ENCODE results near the gene CFAP53. TPM values are rescaled to one million over a fixed set of nuclear protein-coding genes. Genes with fewer than 3 reads are reported as not detected.

CFAP53 gene
- total and polyA plus RNA-seq, 2 donors (not counting 3 experiments of a cell fraction or from before 2014, with no cell fraction given): 0.12 to 0.18 TPM

- intact Hi-C loops (cut with micrococcal nuclease): no loop called here
- BruUV-seq (replicated peaks): no TSS peak
- H3K27me3 ChIP-seq (ENCODE audit: control insufficient read depth in 2 of 2, insufficient read depth in 2 of 2, low read length in 2 of 2): no peaks in the 10 kb centered on the region
- H3K4me1 ChIP-seq (ENCODE audit: control insufficient read depth, extremely low read depth, insufficient read depth, low read length): peaks cover 13% of the 10 kb centered on the region
- TF ChIP-seq POLR2AphosphoS5 (IDR thresholded peaks at IDR 0.05; ENCODE audit: insufficient read depth, low read depth, low read length) (no peak), MAX (IDR thresholded peaks at IDR 0.05; ENCODE audit: insufficient read depth, insufficient read length) (no peak), FOS (IDR thresholded peaks at IDR 0.05; ENCODE audit: borderline replicate concordance, insufficient read depth, low read length) (no peak), GATA2 (IDR thresholded peaks at IDR 0.05; ENCODE audit: insufficient read depth, insufficient read length, low read depth, low read length) (no peak), JUN (IDR thresholded peaks at IDR 0.05; ENCODE audit: borderline replicate concordance, insufficient read depth, insufficient read length, low read depth) (no peak), POLR2A (IDR thresholded peaks at IDR 0.05; ENCODE audit: low read depth, low read length) (no peak), EZH2 (IDR thresholded peaks at IDR 0.05; ENCODE audit: borderline replicate concordance, low read depth, low read length, severe bottlenecking) (no peak), MYC (IDR thresholded peaks at IDR 0.05; ENCODE audit: low read depth, low read length) (no peak), CTCF (IDR thresholded peaks at IDR 0.05; ENCODE audit: extremely low read depth in 1 of 2, insufficient read depth in 1 of 2, low read depth in 1 of 2, low read length in 2 of 2) (no peak)
- peaks cover 27 to 57% of the 10 kb centered on the region in 2 experiments for H3K36me3 ChIP-seq (ENCODE audit: control insufficient read depth in 2 of 2, extremely low read depth in 1 of 2, insufficient read depth in 2 of 2, low read length in 2 of 2)
- H3K9me3 ChIP-seq (replicated peaks; ENCODE audit: control insufficient read depth, insufficient read depth, low read length): no peaks in the 10 kb centered on the region
- CTCF ChIA-PET: no interaction called here
- no peaks in the 10 kb centered on the region for H3K9me1 ChIP-seq (replicated peaks; ENCODE audit: control insufficient read depth, extremely low read depth, insufficient read depth, low read length)
- no peak overlapping the region for H3K9ac ChIP-seq (replicated peaks; ENCODE audit: extremely low read depth, insufficient read depth, low read length)
- H3K4me2 ChIP-seq (ENCODE audit: insufficient read depth, low read length): no peak overlapping the region
- no peak overlapping the region for H3K4me3 ChIP-seq (replicated peaks in 1 of 3; ENCODE audit: insufficient read depth in 1 of 3, low read depth in 1 of 3, low read length in 3 of 3)
- no peak for FAIRE-seq
- H4K20me1 ChIP-seq (replicated peaks; ENCODE audit: control insufficient read depth, extremely low read depth, insufficient read depth, low read length): no peaks in the 10 kb centered on the region
- H3K27ac ChIP-seq (ENCODE audit: insufficient read depth, low read depth, low read length): no peak overlapping the region
- dilution Hi-C loops (cut with MboI; ENCODE audit: extremely low pct_ligation_motif_present, low sequenced_read_pairs): no loop called here
- no peak for DNase-seq (ENCODE audit: low read depth, low spot score)
- no peak overlapping the region for H2AFZ ChIP-seq (ENCODE audit: low read depth, low read length)
- peaks cover 15% of the 10 kb centered on the region for H3K79me2 ChIP-seq (ENCODE audit: control insufficient read depth, insufficient read depth, low read length)
- POLR2A ChIA-PET: no interaction called here
These were observed 8.6 kb upstream of the CFAP53 start for GRCh38 chr18:50274941-50275340.
